SK-N-SH treated with all-trans-retinoic acid at 6 μM for 48 hours (cell line): ENCODE results near the gene GPR27.

ENCODE experiments used
- ATAC-seq: fragments of 200-7000 bp; cut with Tn5 transposase; 3 replicates; pipeline ENCODE4 v1.9.1; 2020; ENCODE audit warnings: mild to moderate bottlenecking, moderate library complexity
- ARNTL ChIP-seq: fragments of 450-650 bp; formaldehyde crosslinking; IDR thresholded peaks from 2 replicates; pipeline ENCODE4 v1.5.0; 2020; ENCODE audit warnings: low read depth, mild to moderate bottlenecking, moderate library complexity, borderline replicate concordance
- BACH2 ChIP-seq: fragments of 250-450 bp; sonication (Bioruptor Pico); IDR thresholded peaks from 2 replicates; pipeline ENCODE4 v1.9.0; 2021; ENCODE audit warnings: mild to moderate bottlenecking, borderline replicate concordance
- CSDC2 ChIP-seq: fragments of 250-450 bp; sonication (Bioruptor Pico); IDR thresholded peaks from 2 replicates; pipeline ENCODE4 v1.5.0; 2020; ENCODE audit warnings: mild to moderate bottlenecking, moderate library complexity
- ESRRG ChIP-seq: fragments of 250-450 bp; sonication (Bioruptor Pico); IDR thresholded peaks from 2 replicates; pipeline ENCODE4 v1.6.1; 2021; ENCODE audit warnings: mild to moderate bottlenecking
- GLIS3 ChIP-seq: fragments of 250-450 bp; sonication (Bioruptor Pico); IDR thresholded peaks from 2 replicates; pipeline ENCODE4 v1.5.0; 2020; ENCODE audit warnings: mild to moderate bottlenecking, moderate library complexity
- ISL1 ChIP-seq: fragments of 250-450 bp; sonication (Bioruptor Pico); IDR thresholded peaks from 2 replicates; pipeline ENCODE4 v2.1.2; 2022; ENCODE audit warnings: mild to moderate bottlenecking, moderate library complexity
- OSR1 ChIP-seq: fragments of 250-450 bp; sonication (Bioruptor Pico); IDR thresholded peaks from 2 replicates; pipeline ENCODE4 v1.8.0; 2022; ENCODE audit warnings: moderate library complexity, mild to moderate bottlenecking, inconsistent platforms
- PPARA ChIP-seq: fragments of 250-450 bp; sonication (Bioruptor Pico); IDR thresholded peaks from 2 replicates; pipeline ENCODE4 v1.5.0; 2020; ENCODE audit warnings: mild to moderate bottlenecking, borderline replicate concordance
- SNAI2 ChIP-seq: fragments of 250-450 bp; sonication (Bioruptor Pico); IDR thresholded peaks from 2 replicates; pipeline ENCODE4 v1.5.0; 2020; ENCODE audit warnings: mild to moderate bottlenecking, moderate library complexity
- TCF4 ChIP-seq: fragments of 250-450 bp; sonication (Bioruptor Pico); IDR thresholded peaks from 2 replicates; pipeline ENCODE4 v1.8.0; 2021; ENCODE audit warnings: mild to moderate bottlenecking, moderate library complexity, borderline replicate concordance
- TOX ChIP-seq: fragments of 250-450 bp; sonication (Bioruptor Pico); IDR thresholded peaks from 2 replicates; pipeline ENCODE4 v1.8.0; 2021; ENCODE audit warnings: mild to moderate bottlenecking, moderate library complexity, borderline replicate concordance
- ZC3H10 ChIP-seq: fragments of 250-450 bp; sonication (Bioruptor Pico); IDR thresholded peaks from 2 replicates; pipeline ENCODE4 v1.5.1; 2021; ENCODE audit warnings: mild to moderate bottlenecking, moderate library complexity
- ZFP3 ChIP-seq: fragments of 250-450 bp; sonication (Bioruptor Pico); IDR thresholded peaks from 2 replicates; pipeline ENCODE4 v1.5.0; 2020; ENCODE audit warnings: mild to moderate bottlenecking, moderate library complexity
- ZFP30 ChIP-seq: fragments of 450-650 bp; formaldehyde crosslinking; IDR thresholded peaks from 2 replicates; pipeline ENCODE4 v1.5.0; 2022; ENCODE audit warnings: mild to moderate bottlenecking, moderate library complexity
- ZNF565 ChIP-seq: fragments of 450-650 bp; formaldehyde crosslinking; conservative IDR thresholded peaks from 2 replicates; pipeline ENCODE4 v1.5.0; 2020; ENCODE audit warnings: low read depth, mild to moderate bottlenecking, moderate library complexity
- ZNF70 ChIP-seq: fragments of 450-650 bp; formaldehyde crosslinking; IDR thresholded peaks from 2 replicates; pipeline ENCODE4 v1.5.0; 2020; ENCODE audit warnings: mild to moderate bottlenecking, moderate library complexity
- ZNF8 ChIP-seq: fragments of 450-650 bp; formaldehyde crosslinking; IDR thresholded peaks from 2 replicates; pipeline ENCODE4 v1.5.0; 2020; ENCODE audit warnings: mild to moderate bottlenecking, moderate library complexity
- TF ChIP-seq, protein P1 (sequence below): fragments of 250-450 bp; sonication (Bioruptor Pico); IDR thresholded peaks from 2 replicates; pipeline ENCODE4 v1.5.1; 2021; ENCODE audit warnings: mild to moderate bottlenecking, moderate library complexity
- TF ChIP-seq, protein P2 (sequence below): fragments of 250-450 bp; sonication (Bioruptor Pico); IDR thresholded peaks from 2 replicates; pipeline ENCODE4 v1.8.0; 2020; ENCODE audit warnings: mild to moderate bottlenecking, moderate library complexity, borderline replicate concordance
- TF ChIP-seq, protein P3 (sequence below): fragments of 250-450 bp; sonication (Bioruptor Pico); IDR thresholded peaks from 2 replicates; pipeline ENCODE4 v1.5.0; 2020; ENCODE audit warnings: mild to moderate bottlenecking, moderate library complexity
- TF ChIP-seq, protein P4 (sequence below): fragments of 250-450 bp; sonication (Bioruptor Pico); IDR thresholded peaks from 2 replicates; pipeline ENCODE4 v1.5.1; 2020; ENCODE audit warnings: low read depth, mild to moderate bottlenecking, moderate library complexity
- TF ChIP-seq, protein P5 (sequence below): fragments of 250-450 bp; sonication (Bioruptor Pico); IDR thresholded peaks from 2 replicates; pipeline ENCODE4 v1.8.0; 2021; ENCODE audit warnings: low read depth, mild to moderate bottlenecking, moderate library complexity, borderline replicate concordance

Gene GPR27

DNA sequence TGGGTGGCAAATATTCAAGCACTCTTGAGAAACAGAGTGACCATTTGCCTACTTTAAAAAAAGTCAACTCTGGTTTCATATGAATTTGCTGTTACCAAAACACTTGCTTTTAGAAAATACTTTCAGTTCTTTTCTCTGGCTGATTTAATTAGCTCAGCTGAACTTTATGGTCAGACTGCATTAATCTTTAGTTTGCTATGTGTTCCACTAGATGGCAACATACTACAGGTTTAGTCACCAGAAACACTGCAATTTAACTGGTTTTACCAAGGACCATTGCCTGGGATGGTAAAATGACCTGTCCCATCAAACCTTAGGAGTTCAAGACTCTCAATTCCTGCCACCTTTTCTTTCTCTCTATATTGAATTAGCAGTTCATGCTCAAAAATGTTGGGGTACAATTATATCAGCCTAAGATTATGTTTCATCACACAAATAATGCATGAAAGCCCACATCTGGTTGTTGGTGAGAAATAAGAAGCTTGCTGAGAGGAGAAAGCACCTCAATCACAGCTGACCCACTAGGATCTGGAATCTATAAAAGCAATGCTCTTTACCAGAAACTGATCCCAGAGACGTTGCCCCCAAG lies 42.7 kb upstream of the GPR27 start:
- TF ChIP-seq ZNF8 (CRISPR knock-in tag) (no peak), GLIS3 (CRISPR knock-in tag) (no peak), PPARA (no peak), TCF4 (CRISPR knock-in tag) (no peak), SNAI2 (no peak), ZFP30 (CRISPR knock-in tag) (no peak)
- peak; percentile 96 for ATAC-seq

DNA sequence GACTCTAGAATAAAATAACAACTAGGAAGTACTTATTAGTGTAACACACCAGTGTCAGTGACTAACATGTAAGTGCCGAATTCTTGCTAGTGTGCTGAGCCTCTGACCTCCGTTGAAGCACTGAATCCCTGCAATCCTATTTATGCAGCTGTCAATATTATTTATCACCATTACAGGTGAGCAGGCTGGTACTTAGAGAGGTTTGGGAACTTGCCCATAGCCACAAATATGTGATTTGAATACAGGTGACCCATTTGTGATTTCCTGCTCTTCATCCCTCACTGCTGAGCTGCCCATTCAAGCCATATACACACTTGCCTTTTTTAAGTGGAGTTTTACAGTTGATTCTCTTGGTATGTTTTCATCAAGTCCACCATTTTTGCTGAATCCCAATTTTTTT lies 40.6 kb upstream of the GPR27 start:
- ATAC-seq, result no peak
- TF ChIP-seq, protein P1, sequence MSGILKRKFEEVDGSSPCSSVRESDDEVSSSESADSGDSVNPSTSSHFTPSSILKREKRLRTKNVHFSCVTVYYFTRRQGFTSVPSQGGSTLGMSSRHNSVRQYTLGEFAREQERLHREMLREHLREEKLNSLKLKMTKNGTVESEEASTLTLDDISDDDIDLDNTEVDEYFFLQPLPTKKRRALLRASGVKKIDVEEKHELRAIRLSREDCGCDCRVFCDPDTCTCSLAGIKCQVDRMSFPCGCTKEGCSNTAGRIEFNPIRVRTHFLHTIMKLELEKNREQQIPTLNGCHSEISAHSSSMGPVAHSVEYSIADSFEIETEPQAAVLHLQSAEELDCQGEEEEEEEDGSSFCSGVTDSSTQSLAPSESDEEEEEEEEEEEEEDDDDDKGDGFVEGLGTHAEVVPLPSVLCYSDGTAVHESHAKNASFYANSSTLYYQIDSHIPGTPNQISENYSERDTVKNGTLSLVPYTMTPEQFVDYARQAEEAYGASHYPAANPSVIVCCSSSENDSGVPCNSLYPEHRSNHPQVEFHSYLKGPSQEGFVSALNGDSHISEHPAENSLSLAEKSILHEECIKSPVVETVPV (CRISPR knock-in tag), result no peak
- no peak for TF ChIP-seq CSDC2 (CRISPR knock-in tag)
- TF ChIP-seq ARNTL (CRISPR knock-in tag), result no peak
- TF ChIP-seq ZFP3 (CRISPR knock-in tag), result no peak
- no peak for TF ChIP-seq ESRRG (CRISPR knock-in tag)
- TF ChIP-seq ZNF70 (CRISPR knock-in tag), result no peak
- TF ChIP-seq, protein P2, sequence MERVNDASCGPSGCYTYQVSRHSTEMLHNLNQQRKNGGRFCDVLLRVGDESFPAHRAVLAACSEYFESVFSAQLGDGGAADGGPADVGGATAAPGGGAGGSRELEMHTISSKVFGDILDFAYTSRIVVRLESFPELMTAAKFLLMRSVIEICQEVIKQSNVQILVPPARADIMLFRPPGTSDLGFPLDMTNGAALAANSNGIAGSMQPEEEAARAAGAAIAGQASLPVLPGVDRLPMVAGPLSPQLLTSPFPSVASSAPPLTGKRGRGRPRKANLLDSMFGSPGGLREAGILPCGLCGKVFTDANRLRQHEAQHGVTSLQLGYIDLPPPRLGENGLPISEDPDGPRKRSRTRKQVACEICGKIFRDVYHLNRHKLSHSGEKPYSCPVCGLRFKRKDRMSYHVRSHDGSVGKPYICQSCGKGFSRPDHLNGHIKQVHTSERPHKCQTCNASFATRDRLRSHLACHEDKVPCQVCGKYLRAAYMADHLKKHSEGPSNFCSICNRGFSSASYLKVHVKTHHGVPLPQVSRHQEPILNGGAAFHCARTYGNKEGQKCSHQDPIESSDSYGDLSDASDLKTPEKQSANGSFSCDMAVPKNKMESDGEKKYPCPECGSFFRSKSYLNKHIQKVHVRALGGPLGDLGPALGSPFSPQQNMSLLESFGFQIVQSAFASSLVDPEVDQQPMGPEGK (CRISPR knock-in tag), result no peak
- no peak for TF ChIP-seq OSR1 (CRISPR knock-in tag)
- TF ChIP-seq BACH2, result no peak
- TF ChIP-seq, protein P3, sequence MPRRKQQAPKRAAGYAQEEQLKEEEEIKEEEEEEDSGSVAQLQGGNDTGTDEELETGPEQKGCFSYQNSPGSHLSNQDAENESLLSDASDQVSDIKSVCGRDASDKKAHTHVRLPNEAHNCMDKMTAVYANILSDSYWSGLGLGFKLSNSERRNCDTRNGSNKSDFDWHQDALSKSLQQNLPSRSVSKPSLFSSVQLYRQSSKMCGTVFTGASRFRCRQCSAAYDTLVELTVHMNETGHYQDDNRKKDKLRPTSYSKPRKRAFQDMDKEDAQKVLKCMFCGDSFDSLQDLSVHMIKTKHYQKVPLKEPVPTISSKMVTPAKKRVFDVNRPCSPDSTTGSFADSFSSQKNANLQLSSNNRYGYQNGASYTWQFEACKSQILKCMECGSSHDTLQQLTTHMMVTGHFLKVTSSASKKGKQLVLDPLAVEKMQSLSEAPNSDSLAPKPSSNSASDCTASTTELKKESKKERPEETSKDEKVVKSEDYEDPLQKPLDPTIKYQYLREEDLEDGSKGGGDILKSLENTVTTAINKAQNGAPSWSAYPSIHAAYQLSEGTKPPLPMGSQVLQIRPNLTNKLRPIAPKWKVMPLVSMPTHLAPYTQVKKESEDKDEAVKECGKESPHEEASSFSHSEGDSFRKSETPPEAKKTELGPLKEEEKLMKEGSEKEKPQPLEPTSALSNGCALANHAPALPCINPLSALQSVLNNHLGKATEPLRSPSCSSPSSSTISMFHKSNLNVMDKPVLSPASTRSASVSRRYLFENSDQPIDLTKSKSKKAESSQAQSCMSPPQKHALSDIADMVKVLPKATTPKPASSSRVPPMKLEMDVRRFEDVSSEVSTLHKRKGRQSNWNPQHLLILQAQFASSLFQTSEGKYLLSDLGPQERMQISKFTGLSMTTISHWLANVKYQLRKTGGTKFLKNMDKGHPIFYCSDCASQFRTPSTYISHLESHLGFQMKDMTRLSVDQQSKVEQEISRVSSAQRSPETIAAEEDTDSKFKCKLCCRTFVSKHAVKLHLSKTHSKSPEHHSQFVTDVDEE (CRISPR knock-in tag), result no peak
- TF ChIP-seq, protein P4, sequence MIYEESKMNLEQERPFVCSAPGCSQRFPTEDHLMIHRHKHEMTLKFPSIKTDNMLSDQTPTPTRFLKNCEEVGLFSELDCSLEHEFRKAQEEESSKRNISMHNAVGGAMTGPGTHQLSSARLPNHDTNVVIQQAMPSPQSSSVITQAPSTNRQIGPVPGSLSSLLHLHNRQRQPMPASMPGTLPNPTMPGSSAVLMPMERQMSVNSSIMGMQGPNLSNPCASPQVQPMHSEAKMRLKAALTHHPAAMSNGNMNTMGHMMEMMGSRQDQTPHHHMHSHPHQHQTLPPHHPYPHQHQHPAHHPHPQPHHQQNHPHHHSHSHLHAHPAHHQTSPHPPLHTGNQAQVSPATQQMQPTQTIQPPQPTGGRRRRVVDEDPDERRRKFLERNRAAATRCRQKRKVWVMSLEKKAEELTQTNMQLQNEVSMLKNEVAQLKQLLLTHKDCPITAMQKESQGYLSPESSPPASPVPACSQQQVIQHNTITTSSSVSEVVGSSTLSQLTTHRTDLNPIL, result no peak
- no peak for TF ChIP-seq TOX (CRISPR knock-in tag)
- no peak for TF ChIP-seq ZNF565 (CRISPR knock-in tag)
- no peak for TF ChIP-seq SNAI2
- no peak for TF ChIP-seq TCF4 (CRISPR knock-in tag)
- TF ChIP-seq, protein P5, sequence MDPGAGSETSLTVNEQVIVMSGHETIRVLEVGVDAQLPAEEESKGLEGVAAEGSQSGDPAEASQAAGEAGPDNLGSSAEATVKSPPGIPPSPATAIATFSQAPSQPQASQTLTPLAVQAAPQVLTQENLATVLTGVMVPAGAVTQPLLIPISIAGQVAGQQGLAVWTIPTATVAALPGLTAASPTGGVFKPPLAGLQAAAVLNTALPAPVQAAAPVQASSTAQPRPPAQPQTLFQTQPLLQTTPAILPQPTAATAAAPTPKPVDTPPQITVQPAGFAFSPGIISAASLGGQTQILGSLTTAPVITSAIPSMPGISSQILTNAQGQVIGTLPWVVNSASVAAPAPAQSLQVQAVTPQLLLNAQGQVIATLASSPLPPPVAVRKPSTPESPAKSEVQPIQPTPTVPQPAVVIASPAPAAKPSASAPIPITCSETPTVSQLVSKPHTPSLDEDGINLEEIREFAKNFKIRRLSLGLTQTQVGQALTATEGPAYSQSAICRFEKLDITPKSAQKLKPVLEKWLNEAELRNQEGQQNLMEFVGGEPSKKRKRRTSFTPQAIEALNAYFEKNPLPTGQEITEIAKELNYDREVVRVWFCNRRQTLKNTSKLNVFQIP (CRISPR knock-in tag), result no peak
- no peak for TF ChIP-seq GLIS3 (CRISPR knock-in tag)
- no peak for TF ChIP-seq PPARA
- no peak for TF ChIP-seq ZC3H10 (CRISPR knock-in tag)
- no peak for TF ChIP-seq ZFP30 (CRISPR knock-in tag)
- TF ChIP-seq, all 23 proteins: peak for 0

DNA sequence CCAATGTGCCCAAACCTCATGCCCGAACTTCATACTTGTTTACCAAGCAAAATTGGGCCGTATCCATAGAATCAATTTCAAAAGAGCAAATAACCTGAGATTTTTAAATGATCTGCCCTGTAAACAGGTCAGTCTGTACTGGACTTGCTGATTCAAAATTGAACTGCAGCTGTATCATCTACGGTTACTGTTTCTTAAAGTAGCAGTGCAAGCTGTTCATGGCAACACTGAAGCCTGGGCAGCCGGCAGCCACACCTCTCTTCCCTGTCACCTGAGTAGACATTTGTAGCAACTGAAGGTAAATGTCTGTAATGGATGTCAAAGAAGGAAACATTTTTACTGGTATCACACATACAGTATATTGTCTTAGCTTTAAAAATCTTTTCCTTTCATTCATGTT lies 39.1 kb upstream of the GPR27 start:
- ATAC-seq, result no peak
- TF ChIP-seq, protein P1 (CRISPR knock-in tag), result no peak
- TF ChIP-seq TCF4 (CRISPR knock-in tag) (no peak), SNAI2 (no peak), ARNTL (CRISPR knock-in tag) (no peak), GLIS3 (CRISPR knock-in tag) (no peak), ISL1 (no peak), ZNF565 (CRISPR knock-in tag) (no peak), BACH2 (no peak), OSR1 (CRISPR knock-in tag) (no peak), ZC3H10 (CRISPR knock-in tag) (no peak), PPARA (no peak), ZFP30 (CRISPR knock-in tag) (no peak), ZFP3 (CRISPR knock-in tag) (no peak), ESRRG (CRISPR knock-in tag) (no peak)
- TF ChIP-seq, protein P2 (CRISPR knock-in tag), result no peak
- TF ChIP-seq, protein P4, result no peak
- TF ChIP-seq, all 23 proteins: peak for 0
